Heart left ventricle (tissue), 16 donors: ENCODE data around the gene CFTR. TPM values are rescaled to one million over a fixed set of nuclear protein-coding genes. Genes with fewer than 3 reads are reported as not detected.

Experiments
- ATAC-seq, 4 donors: fragments of 200-7000 bp; cut with Tn5 transposase; one replicate each; pipeline ENCODE4 v1.9.1; 2020 to 2022; ENCODE audit warnings: moderate library complexity in 4 of 4, mild to moderate bottlenecking in 3 of 4, moderate number of reproducible peaks in 1 of 4
- DNase-seq, 5 donors: peaks; one replicate each; pipeline ENCODE4 v3.0.0-alpha.2; 2020
- H3K27ac ChIP-seq, 12 donors: fragments of 200-600 bp; sonication (generic) in 4 of 12; one replicate each; pipeline versions ENCODE4 v1.5.0 to v1.8.0; 2016 to 2022; ENCODE audit warnings: mild to moderate bottlenecking in 2 of 12
- H3K27me3 ChIP-seq, 9 donors: fragments of 200-600 bp; sonication (generic) in 2 of 9; one replicate each; pipeline versions ENCODE4 v1.5.1 to v1.8.0; 2016 to 2022; ENCODE audit warnings: mild to moderate bottlenecking in 3 of 9
- H3K36me3 ChIP-seq, 9 donors: fragments of 200-600 bp; sonication (generic) in 2 of 9; one replicate each; pipeline versions ENCODE4 v1.5.0 to v1.8.0; 2018 to 2022; ENCODE audit warnings: mild to moderate bottlenecking in 2 of 9
- H3K4me1 ChIP-seq, 12 donors: fragments of 200-600 bp; sonication (generic) in 4 of 12; one replicate each; pipeline versions ENCODE4 v1.5.0 to v1.8.0; 2016 to 2022; ENCODE audit warnings: mild to moderate bottlenecking in 3 of 12
- H3K4me3 ChIP-seq, 12 donors: fragments of 200-600 bp; sonication (generic) in 4 of 12; one replicate each; pipeline versions ENCODE4 v1.5.0 to v1.8.0; 2017 to 2022; ENCODE audit warnings: mild to moderate bottlenecking in 9 of 12, moderate library complexity in 4 of 12
- H3K9me3 ChIP-seq, 12 donors: fragments of 200-600 bp; sonication (generic) in 4 of 12; one replicate each; pipeline versions ENCODE4 v1.5.0 to v1.8.0; 2016 to 2022; ENCODE audit warnings: mild to moderate bottlenecking in 1 of 12
- POLR2A ChIP-seq, 2 donors: fragments of 450-650 bp; IDR thresholded peaks; one replicate each; pipeline ENCODE4 v1.6.1; 2017; ENCODE audit warnings: antibody characterized with exemption in 2 of 2, mild to moderate bottlenecking in 2 of 2, moderate library complexity in 2 of 2
- WGBS, 4 donors: extraction: QIAGEN DNeasy Blood & Tissue Kit in 2 of 4; methylation state at CpG; one replicate each; pipeline versions ENCODE4 v1.1.5 to v1.1.7; 2013 to 2018; 5-methylcytosine and 5-hydroxymethylcytosine counted together
- intact Hi-C, 10 donors: fragments of 100-400 bp; cut with DNase I; formaldehyde crosslinking; loops; one replicate each; pipeline versions ENCODE4 v1.11.1 to v1.14.2; 2022
- polyA plus RNA-seq, 2 donors: library from polyadenylated mRNA; stranded (reverse); fragments of 200-250 nt; gene quantifications; one replicate each; pipeline ENCODE4 v1.2.3, GENCODE V29; 2013
- total RNA-seq, 9 donors: library from RNA; depleted of rRNA in 2 of 9; stranded (reverse); fragments of >200 nt in 2 of 9; fragmentation: NEBNext Ultra II Directional in 3 of 9; extraction: Animal tissue kit (Norgen Biotek cat#: 25700) in 3 of 9; gene quantifications; one replicate each; pipeline versions ENCODE4 v1.1.0 to v1.2.4, GENCODE V29; 2016 to 2023
- TF ChIP-seq, protein P1 (sequence below), 12 donors: fragments of 200-600 bp; sonication (generic) in 4 of 12; IDR thresholded peaks; one replicate each; pipeline versions ENCODE4 v1.5.0 to v1.8.0; 2018 to 2022; ENCODE audit warnings: antibody characterized with exemption in 12 of 12, mild to moderate bottlenecking in 5 of 12
- donor health status: ischemic (EF 13 %, LVEDD 7.1; RV severe dilation, severe dysfunction).
- donor health status: healthy with polysubstance abuse.
- donor health status: DM: no; HTN: yes; CAD: no.
- donor health status: DM: no; HTN: no; CAD: no.
- donor health status: ischemic (EF 25% LVEDD 6.9; RV normal size, moderate dysfunction).
- donor health status: ischemic (EF 25% LVEDD 5.7; RV mildly dilated, moderate dysfunction).
- donor health status: healthy.
- donor health status: DM: yes; HTN: yes; CAD: no.
- donor health status: ischemic (EF 35%, LVEDD 5.7; RV mildly dilated, moderate dysfunction).
- donor health status: nonischemic (EF 11% LVEDD 7.7; RV severe dilation, severe dysfunction).
- donor health status: DM: yes; HTN: yes; CAD: no.
- donor health status: PGD.
- donor health status: ischemic (EF 29% LVEDD 5.4; RV normal size, mild dysfunction).
- donor health status: nonischemic (EF 23%, LVEDD 6.1; RV moderate dilation, normal function).

Gene CFTR
- total and polyA plus RNA-seq, 11 donors: 0.04 to 1.3 (median 0.25) TPM

DNA sequence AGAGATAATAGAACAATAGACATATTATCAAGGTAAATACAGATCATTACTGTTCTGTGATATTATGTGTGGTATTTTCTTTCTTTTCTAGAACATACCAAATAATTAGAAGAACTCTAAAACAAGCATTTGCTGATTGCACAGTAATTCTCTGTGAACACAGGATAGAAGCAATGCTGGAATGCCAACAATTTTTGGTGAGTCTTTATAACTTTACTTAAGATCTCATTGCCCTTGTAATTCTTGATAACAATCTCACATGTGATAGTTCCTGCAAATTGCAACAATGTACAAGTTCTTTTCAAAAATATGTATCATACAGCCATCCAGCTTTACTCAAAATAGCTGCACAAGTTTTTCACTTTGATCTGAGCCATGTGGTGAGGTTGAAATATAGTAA lies 185.5 kb downstream of the CFTR start:
- intact Hi-C loops: no loop called here
- no peak for TF ChIP-seq POLR2A (IDR thresholded peaks at IDR 0.05)
- TF ChIP-seq, protein P1, sequence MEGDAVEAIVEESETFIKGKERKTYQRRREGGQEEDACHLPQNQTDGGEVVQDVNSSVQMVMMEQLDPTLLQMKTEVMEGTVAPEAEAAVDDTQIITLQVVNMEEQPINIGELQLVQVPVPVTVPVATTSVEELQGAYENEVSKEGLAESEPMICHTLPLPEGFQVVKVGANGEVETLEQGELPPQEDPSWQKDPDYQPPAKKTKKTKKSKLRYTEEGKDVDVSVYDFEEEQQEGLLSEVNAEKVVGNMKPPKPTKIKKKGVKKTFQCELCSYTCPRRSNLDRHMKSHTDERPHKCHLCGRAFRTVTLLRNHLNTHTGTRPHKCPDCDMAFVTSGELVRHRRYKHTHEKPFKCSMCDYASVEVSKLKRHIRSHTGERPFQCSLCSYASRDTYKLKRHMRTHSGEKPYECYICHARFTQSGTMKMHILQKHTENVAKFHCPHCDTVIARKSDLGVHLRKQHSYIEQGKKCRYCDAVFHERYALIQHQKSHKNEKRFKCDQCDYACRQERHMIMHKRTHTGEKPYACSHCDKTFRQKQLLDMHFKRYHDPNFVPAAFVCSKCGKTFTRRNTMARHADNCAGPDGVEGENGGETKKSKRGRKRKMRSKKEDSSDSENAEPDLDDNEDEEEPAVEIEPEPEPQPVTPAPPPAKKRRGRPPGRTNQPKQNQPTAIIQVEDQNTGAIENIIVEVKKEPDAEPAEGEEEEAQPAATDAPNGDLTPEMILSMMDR (IDR thresholded peaks at IDR 0.05): no peak

DNA sequence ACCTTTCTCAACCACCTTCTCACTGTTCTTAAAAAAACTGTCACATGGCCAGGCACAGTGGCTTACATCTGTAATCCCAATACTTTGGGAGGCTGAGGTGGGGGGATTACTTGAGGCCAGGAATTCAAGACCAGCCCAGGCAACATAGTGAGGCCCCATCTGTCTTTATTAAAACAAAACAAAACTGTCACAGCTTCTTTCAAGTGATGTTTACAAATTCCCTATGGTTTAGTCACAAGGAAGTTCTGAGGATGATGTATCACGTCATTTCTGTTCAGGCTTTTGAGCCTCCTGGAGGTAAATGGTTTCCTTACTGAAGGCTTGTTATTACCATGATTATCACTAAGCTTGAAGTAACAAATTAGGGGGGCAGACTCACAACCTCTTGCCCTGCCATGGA lies 186.2 kb downstream of the CFTR start:
- intact Hi-C loops: no loop called here
- 53 to 74% (median 62%) methylated on average over 1 of the region's 1 CpG for WGBS, 4 donors
- no peaks in the 10 kb centered on the region for H3K9me3 ChIP-seq

More for the DNA sequence above, 185.5 kb downstream of the CFTR start:
- DNase-seq: no peak
- no peak for ATAC-seq
- Histone ChIP-seq H3K4me3 (no peak overlapping the region), H3K36me3 (no peaks in the 10 kb centered on the region), H3K4me1 (no peaks in the 10 kb centered on the region), H3K9me3 (no peaks in the 10 kb centered on the region), H3K27me3 (no peaks in the 10 kb centered on the region), H3K27ac (no peak overlapping the region)

DNA sequence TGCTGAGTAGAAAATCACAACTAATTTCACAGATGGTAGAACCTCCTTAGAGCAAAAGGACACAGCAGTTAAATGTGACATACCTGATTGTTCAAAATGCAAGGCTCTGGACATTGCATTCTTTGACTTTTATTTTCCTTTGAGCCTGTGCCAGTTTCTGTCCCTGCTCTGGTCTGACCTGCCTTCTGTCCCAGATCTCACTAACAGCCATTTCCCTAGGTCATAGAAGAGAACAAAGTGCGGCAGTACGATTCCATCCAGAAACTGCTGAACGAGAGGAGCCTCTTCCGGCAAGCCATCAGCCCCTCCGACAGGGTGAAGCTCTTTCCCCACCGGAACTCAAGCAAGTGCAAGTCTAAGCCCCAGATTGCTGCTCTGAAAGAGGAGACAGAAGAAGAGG lies 186.9 kb downstream of the CFTR start:
- 89 to 95% (median 90%) methylated on average over 6 of the region's 6 CpGs for WGBS, 4 donors
- Histone ChIP-seq H3K27ac (no peak overlapping the region), H3K4me1 (no peaks in the 10 kb centered on the region), H3K9me3 (no peaks in the 10 kb centered on the region), H3K36me3 (no peaks in the 10 kb centered on the region), H3K27me3 (no peaks in the 10 kb centered on the region), H3K4me3 (no peak overlapping the region)
- ATAC-seq: no peak
- no peak for DNase-seq
- TF ChIP-seq, protein P1 (IDR thresholded peaks at IDR 0.05): no peak
- intact Hi-C loops: no loop called here

More for the DNA sequence above, 186.2 kb downstream of the CFTR start:
- ATAC-seq: no peak
- no peak overlapping the region for H3K27ac ChIP-seq
- DNase-seq: no peak
- H3K36me3 ChIP-seq: no peaks in the 10 kb centered on the region
- H3K4me3 ChIP-seq: no peak overlapping the region
- H3K4me1 ChIP-seq: no peaks in the 10 kb centered on the region
- H3K27me3 ChIP-seq: no peaks in the 10 kb centered on the region
- TF ChIP-seq, protein P1 (IDR thresholded peaks at IDR 0.05): no peak
- TF ChIP-seq POLR2A (IDR thresholded peaks at IDR 0.05): no peak

DNA sequence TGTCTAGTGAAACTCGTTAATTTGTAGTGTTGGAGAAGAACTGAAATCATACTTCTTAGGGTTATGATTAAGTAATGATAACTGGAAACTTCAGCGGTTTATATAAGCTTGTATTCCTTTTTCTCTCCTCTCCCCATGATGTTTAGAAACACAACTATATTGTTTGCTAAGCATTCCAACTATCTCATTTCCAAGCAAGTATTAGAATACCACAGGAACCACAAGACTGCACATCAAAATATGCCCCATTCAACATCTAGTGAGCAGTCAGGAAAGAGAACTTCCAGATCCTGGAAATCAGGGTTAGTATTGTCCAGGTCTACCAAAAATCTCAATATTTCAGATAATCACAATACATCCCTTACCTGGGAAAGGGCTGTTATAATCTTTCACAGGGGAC lies 187.6 kb downstream of the CFTR start:
- 74 to 80% (median 76%) methylated on average over 2 of the region's 2 CpGs for WGBS, 4 donors
- no peaks in the 10 kb centered on the region for H3K4me1 ChIP-seq
- DNase-seq (no peak), ATAC-seq (no peak)
- H3K27me3 ChIP-seq: no peaks in the 10 kb centered on the region
- intact Hi-C loops: no loop called here
- H3K36me3 ChIP-seq: no peaks in the 10 kb centered on the region
- no peaks in the 10 kb centered on the region for H3K9me3 ChIP-seq
- H3K27ac ChIP-seq: no peak overlapping the region
- no peak for TF ChIP-seq POLR2A (IDR thresholded peaks at IDR 0.05)
- TF ChIP-seq, protein P1 (IDR thresholded peaks at IDR 0.05): no peak
- H3K4me3 ChIP-seq: no peak overlapping the region
